K562 (cell line): Measurements from ENCODE around the gene ALOX12. TPM values are rescaled to one million over a fixed set of nuclear protein-coding genes. Genes with fewer than 3 reads are reported as not detected.

Source experiments
- ATAC-seq: fragments of 200-7000 bp; cut with Tn5 transposase; 3 replicates; pipeline ENCODE4 v1.9.1; 2020; ENCODE audit warnings: moderate library complexity
- BruUV-seq: library from RNA; stranded (reverse); fragments of 400-500 nt; replicated peaks from 2 replicates; lab custom pipeline; 2021; lab: Mats Ljungman, UMichigan
- CTCF ChIA-PET: fragments of 300-600 bp; formaldehyde crosslinking; extraction: SDS; loops from one replicate; lab custom pipeline; 2021; ENCODE audit warnings: low intra/inter-chr PET ratio; lab: Yijun Ruan, JAX
- POLR2A ChIA-PET: fragments of 300-600, 350-650 bp; sonication (Branson Sonifier 250); formaldehyde crosslinking; extraction: SDS; loops from one replicate; lab custom pipeline; 2021; ENCODE audit warnings: antibody characterized with exemption, inconsistent platforms; lab: Yijun Ruan, JAX
- DNase-seq, 4 experiments: peaks; one replicate each; pipeline versions ENCODE4 v3.0.0 to v3.0.0-alpha.2; 2011 to 2018; ENCODE audit warnings: low spot score in 3 of 4, mixed read lengths in 3 of 4; ENCODE audit errors: extremely low read depth in 1 of 4
- FAIRE-seq: peaks from 2 replicates; lab custom pipeline; 2011; peaks lifted over from hg19 to GRCh38; lab: Jason Lieb, UNC
- H2AFZ ChIP-seq: 2 replicates; pipeline ENCODE4 v1.6.0; 2011; ENCODE audit warnings: low read depth, low read length, control low read depth, inconsistent platforms
- H3K27ac ChIP-seq: fragments of 200-600 bp; 3 replicates; pipeline ENCODE4 v1.8.0; 2011; ENCODE audit warnings: low read depth, mild to moderate bottlenecking, control low read depth, inconsistent platforms, low read length, moderate library complexity, mixed read lengths; ENCODE audit errors: extremely low read depth
- H3K27me3 ChIP-seq, 2 experiments: fragments of 300-600 bp in 1 of 2; 2 replicates in 1 of 2; 3 replicates in 1 of 2; pipeline versions ENCODE4 v1.6.0 to v1.8.0; 2011; ENCODE audit warnings: inconsistent platforms in 2 of 2, low read length in 2 of 2, mild to moderate bottlenecking in 1 of 2, mixed read lengths in 1 of 2, moderate library complexity in 1 of 2; ENCODE audit not compliant: control insufficient read depth in 2 of 2, insufficient read depth in 2 of 2
- H3K36me3 ChIP-seq: fragments of 300-600 bp; 3 replicates; pipeline ENCODE4 v1.8.0; 2011; ENCODE audit warnings: mild to moderate bottlenecking, low read length, inconsistent platforms; ENCODE audit not compliant: control insufficient read depth, insufficient read depth
- H3K4me1 ChIP-seq, 2 experiments: fragments of 200-600 bp in 1 of 2; replicated peaks in 1 of 2; 2 replicates in 1 of 2; 3 replicates in 1 of 2; pipeline versions ENCODE4 v1.5.1 to v1.8.0; 2011; ENCODE audit warnings: inconsistent platforms in 2 of 2, low read length in 2 of 2, mild to moderate bottlenecking in 1 of 2, mixed read lengths in 1 of 2, moderate library complexity in 1 of 2; ENCODE audit not compliant: control insufficient read depth in 2 of 2, insufficient read depth in 2 of 2
- H3K4me2 ChIP-seq: 2 replicates; pipeline ENCODE4 v1.6.1; 2011; ENCODE audit warnings: low read length, control low read depth, inconsistent platforms, mixed read lengths; ENCODE audit not compliant: insufficient read depth
- H3K4me3 ChIP-seq: fragments of 200-600 bp; sonication (generic), shearing (Covaris generic); 2 replicates; pipeline ENCODE4 v1.5.1; 2016; ENCODE audit warnings: control low read depth, inconsistent platforms
- H3K79me2 ChIP-seq: fragments of 200-600 bp; 3 replicates; pipeline ENCODE4 v1.8.0; 2011; ENCODE audit warnings: low read length, inconsistent platforms; ENCODE audit not compliant: control insufficient read depth, insufficient read depth
- H3K9ac ChIP-seq, 2 experiments: 2 replicates each; pipeline versions ENCODE4 v1.6.0 to v1.6.1; 2011; ENCODE audit warnings: low read depth in 2 of 2, low read length in 2 of 2, control low read depth in 1 of 2, inconsistent platforms in 1 of 2, mild to moderate bottlenecking in 1 of 2, mixed read lengths in 1 of 2; ENCODE audit not compliant: insufficient read depth in 1 of 2
- H3K9me1 ChIP-seq: one replicate; pipeline ENCODE4 v1.6.0; 2011; ENCODE audit warnings: inconsistent platforms, mild to moderate bottlenecking, low read length, moderate library complexity; ENCODE audit not compliant: control insufficient read depth, insufficient read depth
- H3K9me3 ChIP-seq: replicated peaks from 2 replicates; pipeline ENCODE4 v1.5.1; 2011; ENCODE audit warnings: low read depth, low read length, inconsistent platforms; ENCODE audit not compliant: control insufficient read depth, insufficient read depth
- H4K20me1 ChIP-seq: replicated peaks from 2 replicates; pipeline ENCODE4 v1.6.1; 2011; ENCODE audit warnings: low read length, inconsistent platforms, mixed read lengths; ENCODE audit not compliant: control insufficient read depth, insufficient read depth
- POLR2G ChIP-seq: fragments of 200-400 bp; formaldehyde crosslinking; IDR thresholded peaks from 2 replicates; pipeline ENCODE4 v1.6.1; 2017; ENCODE audit warnings: low read depth, mild to moderate bottlenecking, antibody characterized with exemption, low read length, moderate library complexity
- WGBS: fragments of 100-300 bp; shearing (Covaris generic); methylation state at CpG from one replicate; pipeline ENCODE4 v1.1.6; 2016; ENCODE audit warnings: low coverage, mixed read lengths; ENCODE audit not compliant: insufficient coverage; ENCODE audit errors: missing lambda C conversion rate; 5-methylcytosine and 5-hydroxymethylcytosine counted together
- in situ Hi-C: fragments of 300-500 bp; cut with MboI; formaldehyde crosslinking; loops from 4 replicates; pipeline ENCODE4 v1.15.0; 2018; ENCODE audit warnings: inconsistent platforms, mixed read lengths
- intact Hi-C: fragments of 100-400 bp; cut with micrococcal nuclease; formaldehyde crosslinking; loops from 2 replicates; pipeline ENCODE4 v1.14.2; 2022
- polyA plus RNA-seq, 8 experiments: library from polyadenylated mRNA; depleted of rRNA in 4 of 8; stranded (reverse) in 5 of 8; unstranded in 3 of 8; fragments of >200 nt; fragmentation: Nextera tagmentation in 2 of 8; fragmentation: Illumina TruSeq in 1 of 8; extraction: Ambion mirVana in 2 of 8; extraction: Trizol in 1 of 8; gene quantifications; 2 replicates each; pipeline versions ENCODE4 v1.2.1 to v1.2.3, GENCODE V29; 2011 to 2014; ENCODE audit warnings: inconsistent platforms in 1 of 8, missing spikeins in 1 of 8
- total RNA-seq, 7 experiments: library from RNA; depleted of rRNA in 6 of 7; stranded (reverse); fragments of >200 nt in 6 of 7; fragmentation: Illumina TruSeq in 2 of 7; extraction: Trizol in 2 of 7; gene quantifications; 2 replicates each; pipeline versions ENCODE4 v1.2.1 to v1.2.3, GENCODE V29; 2011 to 2021; ENCODE audit warnings: low replicate concordance in 1 of 7
- TF ChIP-seq, protein P1 (sequence below): sonication (generic); formaldehyde crosslinking; IDR thresholded peaks from 2 replicates; pipeline ENCODE4 v1.8.1; 2023; ENCODE audit warnings: mild to moderate bottlenecking, missing genetic modification reagents
- TF ChIP-seq, protein P2 (sequence below), 2 experiments: fragments of 450-650 bp; IDR thresholded peaks; 2 replicates each; pipeline ENCODE4 v1.6.1; 2016

Gene ALOX12
- total and polyA plus RNA-seq, 9 of the 15 experiments (the other 6 are each of a cell fraction or from before 2014, with no cell fraction given): 0.09 to 1.1 (median 0.47) TPM; not detected in 1

DNA sequence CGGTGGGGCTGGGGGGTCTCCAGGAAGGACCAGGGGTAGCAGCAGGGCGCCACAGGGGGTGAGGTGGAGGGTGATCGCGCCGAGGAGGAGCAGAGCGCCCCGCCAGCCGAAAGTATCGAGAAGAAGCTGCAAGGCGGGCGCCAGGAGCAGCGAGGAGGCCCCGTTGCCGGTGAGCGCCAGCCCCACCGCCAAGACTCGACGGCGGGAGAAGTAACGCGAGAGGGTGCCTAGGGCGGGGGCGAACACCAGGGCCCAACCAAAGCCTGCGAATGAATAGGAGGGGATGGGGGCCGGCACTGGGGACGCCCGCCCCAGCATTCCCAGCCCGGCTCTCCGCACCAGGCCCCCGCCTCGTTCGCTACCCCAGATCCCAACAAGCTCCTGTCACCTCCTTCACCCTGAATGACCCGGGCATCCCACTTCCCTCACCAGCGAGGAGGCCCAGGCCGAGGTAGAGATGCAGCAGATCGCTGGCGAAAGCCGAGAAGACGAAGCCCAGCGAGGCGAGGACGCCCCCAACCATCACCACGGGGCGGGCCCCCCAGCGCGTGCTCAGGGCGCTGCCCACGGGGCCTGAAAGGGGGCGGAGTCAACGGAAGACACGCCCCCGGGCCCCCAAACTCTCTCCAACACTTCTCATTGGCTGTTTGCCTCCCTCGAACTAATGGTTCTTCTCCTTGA is 46.8 kb downstream of the ALOX12 start:
- POLR2A ChIA-PET: interaction anchor here (0.5 kb wide), 1 partner anchor 851 kb away, joined by 4 read pairs; no protein-coding TSS in a partner anchor
- TF ChIP-seq, protein P1, sequence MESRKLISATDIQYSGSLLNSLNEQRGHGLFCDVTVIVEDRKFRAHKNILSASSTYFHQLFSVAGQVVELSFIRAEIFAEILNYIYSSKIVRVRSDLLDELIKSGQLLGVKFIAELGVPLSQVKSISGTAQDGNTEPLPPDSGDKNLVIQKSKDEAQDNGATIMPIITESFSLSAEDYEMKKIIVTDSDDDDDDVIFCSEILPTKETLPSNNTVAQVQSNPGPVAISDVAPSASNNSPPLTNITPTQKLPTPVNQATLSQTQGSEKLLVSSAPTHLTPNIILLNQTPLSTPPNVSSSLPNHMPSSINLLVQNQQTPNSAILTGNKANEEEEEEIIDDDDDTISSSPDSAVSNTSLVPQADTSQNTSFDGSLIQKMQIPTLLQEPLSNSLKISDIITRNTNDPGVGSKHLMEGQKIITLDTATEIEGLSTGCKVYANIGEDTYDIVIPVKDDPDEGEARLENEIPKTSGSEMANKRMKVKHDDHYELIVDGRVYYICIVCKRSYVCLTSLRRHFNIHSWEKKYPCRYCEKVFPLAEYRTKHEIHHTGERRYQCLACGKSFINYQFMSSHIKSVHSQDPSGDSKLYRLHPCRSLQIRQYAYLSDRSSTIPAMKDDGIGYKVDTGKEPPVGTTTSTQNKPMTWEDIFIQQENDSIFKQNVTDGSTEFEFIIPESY (CRISPR knock-in tag): peak; percentile 69; the same call in 1 of the 2 replicates
- peak; percentile 41 for TF ChIP-seq POLR2G
- TF ChIP-seq, protein P2, sequence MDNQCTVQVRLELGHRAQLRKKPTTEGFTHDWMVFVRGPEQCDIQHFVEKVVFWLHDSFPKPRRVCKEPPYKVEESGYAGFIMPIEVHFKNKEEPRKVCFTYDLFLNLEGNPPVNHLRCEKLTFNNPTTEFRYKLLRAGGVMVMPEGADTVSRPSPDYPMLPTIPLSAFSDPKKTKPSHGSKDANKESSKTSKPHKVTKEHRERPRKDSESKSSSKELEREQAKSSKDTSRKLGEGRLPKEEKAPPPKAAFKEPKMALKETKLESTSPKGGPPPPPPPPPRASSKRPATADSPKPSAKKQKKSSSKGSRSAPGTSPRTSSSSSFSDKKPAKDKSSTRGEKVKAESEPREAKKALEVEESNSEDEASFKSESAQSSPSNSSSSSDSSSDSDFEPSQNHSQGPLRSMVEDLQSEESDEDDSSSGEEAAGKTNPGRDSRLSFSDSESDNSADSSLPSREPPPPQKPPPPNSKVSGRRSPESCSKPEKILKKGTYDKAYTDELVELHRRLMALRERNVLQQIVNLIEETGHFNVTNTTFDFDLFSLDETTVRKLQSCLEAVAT (IDR thresholded peaks at IDR 0.05): no peak
- Histone ChIP-seq H3K79me2 (no peaks in the 10 kb centered on the region), H3K4me1 (peaks cover 5 to 33% of the 10 kb centered on the region in 2 experiments; a peak in 4 of 5 replicates), H3K4me3 (no peak overlapping the region), H2AFZ (no peak overlapping the region), H4K20me1 (no peaks in the 10 kb centered on the region), H3K9me1 (no peaks in the 10 kb centered on the region), H3K9ac (no peak overlapping the region), H3K4me2 (no peak overlapping the region), H3K27me3 (no peaks in the 10 kb centered on the region), H3K36me3 (no peaks in the 10 kb centered on the region), H3K27ac (no peak overlapping the region), H3K9me3 (no peaks in the 10 kb centered on the region)
- intact Hi-C loops (no loop called here), in situ Hi-C loops (loop anchor here (10.0 to 25.0 kb wide), 2 partner anchors 292 to 520 kb away; partner anchors contain the start of genes ACAP1, SENP3 and TNFSF13)
- ATAC-seq: no peak
- FAIRE-seq: no peak
- CTCF ChIA-PET: no interaction called here
- WGBS: 62% methylated on average over 11 of the region's 53 CpGs
- no peak for DNase-seq
- BruUV-seq: no TSS peak
